Mucosa of gallbladder (tissue), 1 donor: ENCODE results near the gene CATSPER4. TPM values are rescaled to one million over a fixed set of nuclear protein-coding genes. Genes with fewer than 3 reads are reported as not detected.
A peak's percentile ranks its signal among the peaks of the same experiment; 100 is the strongest.

Source experiments
- DNase-seq: peaks from one replicate; pipeline ENCODE4 v3.0.0-alpha.2; 2020; ENCODE audit warnings: low spot score
- total RNA-seq: library from RNA; stranded (reverse); gene quantifications from one replicate; pipeline ENCODE4 v1.2.1, GENCODE V29; 2021
- donor health status: DM: no; HTN: no; CAD: no.

Gene CATSPER4
- total RNA-seq, 1 donor from 2014 or later, result not detected

DNA sequence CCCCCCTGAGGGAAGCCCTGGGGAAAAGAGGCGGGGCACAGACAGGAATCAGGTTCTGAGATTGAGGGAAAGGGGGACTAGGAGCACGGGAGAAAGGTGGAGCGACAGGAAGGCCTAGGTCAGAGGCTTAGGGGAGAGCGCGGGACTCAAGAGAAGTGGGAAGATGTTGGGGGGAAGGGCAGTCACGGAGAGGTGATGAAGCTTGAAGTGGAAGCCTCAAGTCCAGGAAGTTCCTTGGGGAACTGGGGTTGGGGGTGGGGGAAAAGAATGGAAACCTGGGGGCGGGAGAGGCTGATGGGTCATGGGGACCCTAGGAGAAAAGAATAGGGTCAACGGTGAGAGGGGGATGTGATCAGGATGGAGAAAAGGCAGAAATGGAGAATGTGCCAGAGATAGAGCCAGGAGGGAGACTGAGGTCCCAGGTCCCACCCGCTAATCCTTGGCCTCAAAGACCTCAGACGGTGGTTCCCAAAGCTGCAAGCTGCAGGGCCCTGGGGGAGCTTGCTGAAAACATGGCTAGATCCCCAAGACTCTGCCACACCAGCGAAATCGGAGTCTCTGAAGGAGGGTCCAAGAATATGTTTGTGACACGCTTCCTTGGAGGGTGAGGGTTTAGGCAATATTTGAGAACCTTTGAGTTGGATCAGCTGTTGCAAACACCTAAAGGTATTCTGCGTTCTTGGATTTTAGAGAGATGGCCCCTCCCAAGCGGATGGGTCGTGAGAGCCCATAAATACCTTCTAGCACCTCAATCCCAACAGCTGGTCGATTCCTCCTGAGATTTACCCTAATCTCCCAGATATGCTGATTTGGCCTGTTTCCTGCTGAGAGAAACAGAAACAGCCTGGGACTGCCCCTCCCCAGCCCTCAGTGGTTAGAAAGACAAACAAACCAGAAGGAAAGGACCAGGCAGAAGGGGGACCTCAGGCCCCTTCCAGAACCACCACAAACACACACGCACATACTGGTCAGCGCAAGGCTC lies 25.2 kb upstream of the CATSPER4 start:
- no peak for DNase-seq

DNA sequence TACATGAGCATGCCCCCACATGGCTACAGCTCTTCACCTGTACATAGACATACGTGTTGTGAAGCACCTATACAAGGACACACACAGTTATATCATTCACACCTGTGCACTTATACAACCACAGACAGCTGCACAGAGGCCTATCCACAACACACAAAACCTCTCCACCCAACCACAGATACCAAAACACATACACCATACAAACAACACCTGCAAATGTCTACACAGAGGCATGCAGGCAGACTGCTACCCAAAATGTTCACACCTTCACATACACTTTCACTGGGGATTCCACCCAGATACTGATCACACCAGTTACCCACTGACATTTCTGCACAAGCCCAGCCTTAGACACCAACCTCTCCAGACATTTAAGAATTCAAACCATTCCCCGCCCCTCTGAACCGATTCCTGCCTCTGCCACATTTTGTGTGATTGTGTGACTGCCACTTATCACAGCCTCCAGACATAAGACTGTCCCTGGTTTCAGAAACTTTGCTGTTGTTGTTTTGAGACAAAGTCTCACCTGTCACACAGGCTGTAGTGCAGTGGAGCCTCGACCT lies 23.6 kb upstream of the CATSPER4 start:
- DNase-seq, result no peak

DNA sequence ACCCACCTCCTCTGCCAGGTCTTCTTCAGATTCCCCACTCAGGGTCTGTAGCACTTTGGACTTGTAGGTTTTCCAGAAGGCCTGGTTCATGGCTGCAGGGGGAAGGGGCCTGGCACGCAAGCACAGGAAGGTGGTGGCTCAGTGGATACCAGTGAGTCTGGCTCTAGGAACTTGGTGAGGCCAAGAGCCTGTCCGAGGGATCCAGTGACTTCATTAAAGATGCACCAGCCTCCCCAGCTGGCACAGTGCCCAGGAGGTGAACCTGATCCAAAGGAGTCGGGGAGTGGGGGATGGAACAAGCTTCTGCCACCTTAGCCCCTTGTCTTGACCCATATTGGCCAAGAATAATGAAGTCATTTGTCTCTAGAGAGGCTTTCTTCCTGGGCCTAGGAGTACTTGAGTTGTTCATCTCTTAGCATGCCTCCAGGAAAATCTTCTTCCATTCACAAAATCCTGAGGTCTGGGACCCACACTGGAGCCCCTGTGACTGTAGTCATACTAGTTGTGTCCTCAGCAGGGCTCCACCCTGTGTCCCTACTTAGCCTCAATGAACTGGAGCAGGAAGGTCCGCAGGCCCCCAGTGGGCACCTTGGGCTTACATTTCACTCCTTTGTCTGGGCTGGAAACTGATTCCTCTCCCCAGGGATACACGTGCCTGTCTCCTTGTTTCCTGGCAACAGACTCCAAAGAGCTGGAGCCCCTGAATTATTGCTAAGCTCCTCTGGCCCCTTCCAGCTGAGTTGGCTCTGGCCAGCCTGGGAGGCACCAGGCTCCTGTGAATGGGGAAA lies 21.8 kb upstream of the CATSPER4 start, which contains the start of gene C1orf232:
Gene C1orf232 (minus strand): TSS at position 554 of the 788 bp plus-strand sequence. CDS start 464 bp downstream, at position 90.
- DNase-seq, result no peak

DNA sequence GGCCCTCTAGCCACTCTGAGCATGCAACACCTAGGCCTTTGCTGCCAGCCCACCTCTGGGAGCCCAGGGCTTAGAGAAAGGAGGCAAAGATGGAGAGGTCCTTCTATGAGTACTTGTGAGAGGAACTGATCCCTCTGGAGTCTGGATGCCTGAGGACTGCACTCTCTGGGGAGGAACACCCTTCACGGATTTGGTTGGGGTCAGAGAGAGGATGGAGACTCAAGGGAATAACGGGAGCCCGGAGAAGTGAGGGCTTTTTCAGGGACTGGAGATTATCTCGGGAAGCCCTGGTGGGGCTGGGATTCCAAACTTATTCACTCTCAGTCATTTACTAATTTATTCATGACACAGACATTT lies 21.2 kb upstream of the CATSPER4 start:
- DNase-seq, result no peak

DNA sequence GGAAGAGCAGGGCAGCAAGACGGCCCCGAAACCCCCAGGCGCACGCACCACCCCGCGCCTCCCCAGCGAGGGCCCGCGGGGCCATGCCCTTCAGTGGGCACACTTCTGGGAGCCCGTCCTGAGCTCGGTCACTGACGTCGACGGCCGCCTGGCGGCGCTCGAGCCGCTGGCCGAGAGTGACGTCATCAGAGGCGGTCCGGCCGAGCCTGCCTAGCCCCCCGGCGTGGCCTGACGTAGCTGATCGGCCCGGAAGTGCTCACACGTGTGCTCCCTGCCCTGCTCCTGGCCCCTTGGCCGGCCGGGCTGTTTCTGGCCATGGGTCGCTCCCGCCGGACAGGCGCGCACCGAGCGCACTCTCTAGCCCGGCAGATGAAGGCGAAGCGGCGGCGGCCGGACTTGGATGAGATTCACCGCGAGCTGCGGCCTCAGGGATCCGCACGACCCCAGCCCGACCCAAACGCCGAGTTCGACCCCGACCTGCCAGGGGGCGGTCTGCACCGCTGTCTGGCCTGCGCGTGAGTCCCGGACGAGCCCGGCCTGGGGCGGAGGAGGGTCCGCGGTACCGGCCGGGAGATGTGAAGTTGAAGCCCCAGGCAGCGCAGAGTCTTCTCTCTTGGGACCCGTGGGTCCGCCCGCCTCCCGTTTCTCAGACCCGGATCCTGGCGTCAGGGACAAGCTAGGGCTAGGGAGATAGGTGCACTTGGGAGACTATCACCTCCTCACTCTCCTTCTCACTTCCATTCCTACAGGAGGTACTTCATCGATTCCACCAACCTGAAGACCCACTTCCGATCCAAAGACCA lies 20.5 kb upstream of the CATSPER4 start, which contains the start of gene ZNF593:
Gene ZNF593 (plus strand): TSS at position 240 of the 803 bp plus-strand sequence. CDS start 76 bp downstream, at position 316.
- peak; percentile 91 for DNase-seq

DNA sequence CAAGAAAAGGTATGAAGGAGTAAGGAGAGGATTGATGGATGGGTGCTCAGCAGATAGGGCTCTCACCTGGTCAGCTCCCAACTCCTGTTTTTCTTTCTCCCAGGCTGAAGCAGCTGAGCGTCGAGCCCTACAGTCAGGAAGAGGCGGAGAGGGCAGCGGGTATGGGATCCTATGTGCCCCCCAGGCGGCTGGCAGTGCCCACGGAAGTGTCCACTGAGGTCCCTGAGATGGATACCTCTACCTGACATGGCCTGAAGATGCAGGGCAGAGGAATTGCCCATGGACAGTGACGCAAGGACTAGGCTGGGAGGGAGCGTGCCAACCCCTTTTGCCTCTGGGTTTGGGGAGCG lies 20.0 kb upstream of the CATSPER4 start:
- no peak for DNase-seq

DNA sequence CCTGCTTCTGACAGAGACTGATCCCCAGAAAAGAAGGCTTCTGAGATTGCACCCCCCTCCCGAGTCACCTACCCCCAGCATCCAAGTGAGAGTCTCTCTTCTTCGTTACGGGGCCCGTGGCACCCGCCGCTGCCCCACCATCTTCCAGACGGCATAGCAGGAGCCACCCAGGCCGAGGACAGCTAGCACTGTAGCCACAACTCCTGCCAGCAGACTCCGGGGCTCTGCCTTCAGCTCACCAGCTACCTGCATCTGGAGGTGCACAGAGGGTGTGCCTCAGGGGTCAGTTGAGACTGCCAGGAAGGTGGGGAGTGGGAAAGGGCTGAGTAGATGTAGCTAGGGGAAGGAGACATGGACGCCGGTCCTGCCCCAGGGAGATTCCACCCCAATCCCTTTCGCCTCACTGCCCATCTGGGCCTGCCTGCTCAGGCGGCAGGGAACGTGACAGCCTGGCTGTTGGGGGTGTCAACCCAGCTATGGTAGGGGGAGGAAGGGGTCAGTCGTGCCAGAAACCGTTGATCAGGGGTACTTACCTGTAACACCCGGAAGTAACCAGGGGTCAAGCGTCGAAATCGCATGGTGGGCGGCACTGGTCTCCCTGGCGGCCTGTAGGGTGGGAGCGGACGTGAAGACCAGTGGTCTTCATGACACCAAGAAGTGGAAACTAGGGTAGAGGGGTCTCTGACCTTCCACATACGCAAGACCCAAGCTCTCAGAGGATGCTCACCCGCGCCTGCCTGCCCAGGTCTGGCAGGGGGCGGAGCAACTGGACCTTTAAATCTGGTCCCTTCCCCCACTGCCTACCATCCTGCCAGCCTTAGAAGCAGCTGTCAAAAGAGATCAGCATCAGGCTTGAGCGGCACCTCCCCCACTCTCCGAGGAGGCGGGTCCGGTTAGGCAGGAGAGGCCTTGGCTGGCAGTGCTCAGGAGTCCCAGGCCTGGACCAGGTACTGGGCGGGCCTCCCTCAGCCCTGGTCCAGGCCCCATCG lies 19.0 kb upstream of the CATSPER4 start, which contains the start of gene ZNF593OS:
Gene ZNF593OS (minus strand): TSS at position 749 of the 989 bp plus-strand sequence. CDS start 171 bp downstream, at position 578.
- no peak for DNase-seq

DNA sequence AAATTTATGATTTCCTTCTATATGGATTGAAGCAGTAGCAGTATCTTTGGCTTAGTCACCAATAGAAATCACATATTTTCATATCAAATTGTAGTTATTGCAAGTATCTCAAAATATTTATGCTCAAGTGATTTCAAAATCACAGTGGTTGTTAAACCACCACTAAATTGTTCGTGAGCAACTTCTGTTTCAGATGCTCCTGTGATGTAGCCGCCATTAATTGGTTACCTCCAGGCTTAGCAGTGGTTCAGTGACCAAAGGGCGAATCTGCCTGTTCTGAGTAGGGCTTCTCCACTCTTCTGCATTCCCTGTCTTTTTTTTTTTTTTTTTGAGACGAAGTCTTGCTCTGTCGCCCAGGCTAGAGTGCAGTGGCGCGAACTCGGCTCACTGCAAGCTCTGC lies 15.1 kb upstream of the CATSPER4 start:
- DNase-seq, result no peak

DNA sequence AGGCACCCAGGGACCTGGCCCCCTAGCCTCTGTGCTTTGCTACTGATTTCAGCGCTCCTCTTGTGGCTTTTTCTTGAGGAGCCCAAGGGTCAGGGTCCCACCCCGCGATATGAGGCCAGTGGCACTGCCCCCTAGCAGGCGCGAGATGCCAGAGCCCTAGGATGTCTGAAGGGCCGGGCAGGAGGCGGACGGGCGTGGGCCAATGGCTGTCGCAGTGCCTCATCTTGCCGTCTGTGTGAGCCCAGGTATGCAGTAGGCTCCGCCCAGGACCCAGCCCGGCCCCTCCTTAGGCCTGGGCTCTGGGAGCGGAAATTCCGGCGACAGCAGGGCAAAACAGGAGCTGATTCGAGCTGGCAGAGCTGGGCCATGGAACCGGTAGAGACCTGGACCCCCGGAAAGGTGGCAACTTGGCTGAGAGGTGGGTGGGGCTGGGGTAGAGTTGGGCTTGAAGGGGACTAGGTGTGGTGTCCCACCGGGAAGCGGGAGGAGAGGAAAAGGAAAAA lies 13.2 kb upstream of the CATSPER4 start, which contains the start of gene CNKSR1:
Gene CNKSR1 (plus strand): TSS at position 310 of the 503 bp plus-strand sequence. CDS start 57 bp downstream, at position 367.
- DNase-seq, result peak; percentile 75

DNA sequence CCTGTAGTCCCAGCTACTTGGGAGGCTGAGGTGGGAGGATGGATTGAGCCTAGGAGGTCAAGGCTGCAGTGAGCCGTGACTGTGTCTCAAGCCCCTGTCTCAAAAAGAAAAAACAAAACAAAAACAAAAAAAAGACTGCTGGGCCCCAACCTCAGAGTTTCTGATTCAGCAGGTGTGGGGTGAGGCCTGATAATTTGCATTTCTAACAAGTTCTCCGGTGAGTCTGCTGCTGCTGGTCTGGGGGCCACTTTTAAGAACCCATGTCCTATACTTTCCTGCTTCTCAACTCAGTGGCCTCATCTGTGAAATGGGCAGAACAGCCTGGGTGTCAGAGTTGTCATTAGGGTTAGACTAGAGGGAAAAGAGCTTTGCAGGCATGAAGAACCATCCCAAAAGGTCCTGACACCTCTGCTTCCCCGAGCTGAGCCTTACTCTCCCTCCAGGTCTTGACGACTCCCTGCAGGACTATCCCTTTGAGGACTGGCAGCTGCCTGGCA lies 10.3 kb upstream of the CATSPER4 start:
- DNase-seq, result no peak

DNA sequence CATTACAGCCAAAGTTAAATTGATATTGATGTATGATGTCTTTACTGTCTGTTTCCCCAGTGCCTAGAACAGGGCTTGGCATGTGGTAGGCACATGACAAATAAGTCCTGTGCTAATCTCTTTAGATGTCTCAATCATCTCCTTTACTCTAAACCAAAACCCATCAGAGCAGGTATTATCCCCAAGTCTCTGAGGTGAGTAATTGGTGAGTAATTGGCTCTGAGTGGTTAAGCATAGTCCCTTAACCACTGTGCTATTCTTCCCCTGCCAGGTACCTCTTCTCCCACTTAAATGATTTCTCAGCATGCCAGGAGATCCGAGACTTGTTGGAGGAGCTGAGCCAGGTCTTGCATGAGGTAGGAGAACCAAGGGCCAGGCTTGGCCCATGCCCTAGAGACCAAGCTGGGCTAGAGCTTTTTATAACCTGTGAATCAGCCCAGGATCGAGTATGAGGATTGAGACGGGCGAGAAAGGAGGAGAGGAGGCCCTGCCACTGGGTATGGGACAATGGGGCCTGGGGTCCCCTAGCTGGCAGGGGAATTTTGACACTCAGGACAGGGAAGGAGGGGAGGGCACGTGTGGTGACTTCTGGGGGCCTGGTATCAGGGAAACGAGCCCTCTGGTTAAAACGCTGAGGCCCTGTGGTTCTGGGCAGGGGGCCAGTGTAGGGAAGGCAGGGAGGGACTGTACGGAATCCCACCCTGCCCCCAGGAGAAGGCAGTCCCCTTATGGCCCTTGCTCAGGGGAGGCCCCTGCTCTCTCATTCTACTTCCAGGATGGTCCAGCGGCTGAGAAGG lies 8.6 kb upstream of the CATSPER4 start:
- no peak for DNase-seq

DNA sequence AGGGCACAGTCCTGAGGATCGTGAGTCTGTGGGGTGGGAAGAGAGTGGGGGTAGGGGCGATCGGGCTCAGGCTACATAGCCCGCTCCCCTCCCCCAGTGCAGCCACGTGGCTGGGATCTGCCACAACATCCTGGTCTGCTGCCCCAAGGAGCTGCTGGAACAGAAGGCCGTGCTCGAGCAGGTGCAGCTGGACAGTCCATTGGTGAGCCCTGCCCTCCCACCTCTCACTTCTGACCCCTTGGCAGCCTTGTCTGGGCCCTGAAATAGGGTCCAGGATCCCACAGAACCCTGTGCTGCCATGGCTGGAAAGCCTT lies 8.1 kb upstream of the CATSPER4 start:
- DNase-seq, result no peak

DNA sequence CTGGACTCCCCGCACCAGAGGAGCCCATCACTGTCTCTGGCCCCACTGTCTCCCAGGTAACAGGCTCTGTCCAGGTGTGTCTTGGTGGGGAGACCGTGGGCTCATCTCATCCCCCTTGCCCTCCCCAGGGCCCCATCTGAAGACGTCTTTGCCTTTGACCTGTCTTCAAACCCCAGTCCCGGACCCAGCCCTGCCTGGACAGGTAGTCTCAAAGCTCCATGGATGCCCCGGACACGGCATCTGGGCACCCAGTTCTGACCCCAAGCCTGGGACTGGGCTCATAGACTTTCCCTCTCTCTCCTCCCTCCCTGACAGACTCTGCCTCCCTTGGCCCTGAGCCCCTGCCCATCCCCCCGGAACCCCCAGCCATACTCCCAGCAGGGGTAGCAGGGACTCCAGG lies 6.3 kb upstream of the CATSPER4 start:
- no peak for DNase-seq

DNA sequence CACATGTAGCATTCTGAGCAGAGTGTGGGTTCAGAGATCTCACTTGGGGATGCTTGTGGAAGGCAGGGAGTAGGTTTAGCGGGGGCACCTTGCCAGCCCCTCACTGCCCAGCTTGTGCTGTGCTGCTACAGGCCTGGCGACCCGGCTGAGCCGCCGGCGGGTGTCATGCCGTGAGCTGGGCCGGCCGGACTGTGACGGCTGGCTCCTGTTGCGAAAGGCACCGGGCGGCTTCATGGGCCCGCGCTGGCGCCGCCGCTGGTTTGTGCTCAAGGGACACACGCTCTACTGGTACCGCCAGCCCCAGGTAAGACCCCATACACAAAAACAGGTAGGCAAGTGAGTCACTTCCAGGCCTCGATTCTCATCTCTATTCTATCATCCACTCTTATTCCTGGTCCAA lies 5.5 kb upstream of the CATSPER4 start:
- DNase-seq, result no peak

DNA sequence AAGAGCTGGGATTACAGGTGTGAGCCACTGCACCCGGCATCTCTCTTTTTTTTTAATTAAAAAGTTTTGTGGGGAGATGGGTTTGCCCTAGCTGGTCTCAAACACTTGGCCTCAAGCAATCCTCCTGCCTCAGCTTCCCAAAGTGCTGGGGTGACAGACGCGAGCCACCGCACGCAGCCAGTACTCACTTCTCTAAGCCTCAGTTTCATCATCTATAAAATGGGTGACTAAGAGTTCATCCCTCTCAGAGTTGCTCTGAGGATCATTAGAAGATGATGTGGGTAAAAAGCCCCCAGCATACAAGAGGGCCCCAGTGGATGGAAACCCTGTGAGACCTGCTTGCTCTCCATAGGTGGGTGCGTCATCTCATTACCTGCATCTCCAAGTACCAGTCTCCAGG lies 2.5 kb upstream of the CATSPER4 start:
- no peak for DNase-seq

DNA sequence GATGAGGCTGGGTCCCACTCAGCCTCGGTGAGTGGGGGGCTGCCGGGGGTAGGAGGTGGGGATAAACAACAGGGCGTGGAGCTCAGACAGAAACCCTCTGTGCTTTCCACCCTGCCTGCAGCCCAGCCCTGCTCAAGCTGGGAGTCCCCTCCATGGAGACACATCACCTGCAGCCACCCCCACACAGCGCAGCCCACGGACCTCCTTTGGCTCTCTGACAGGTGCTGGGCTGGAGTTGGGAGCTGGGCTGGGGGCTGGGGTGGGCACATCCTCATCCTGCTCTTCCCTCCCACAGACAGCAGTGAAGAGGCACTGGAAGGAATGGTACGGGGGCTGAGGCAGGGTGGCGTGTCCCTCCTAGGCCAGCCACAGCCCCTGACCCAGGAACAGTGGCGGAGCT lies 1.9 kb upstream of the CATSPER4 start:
- DNase-seq, result no peak

DNA sequence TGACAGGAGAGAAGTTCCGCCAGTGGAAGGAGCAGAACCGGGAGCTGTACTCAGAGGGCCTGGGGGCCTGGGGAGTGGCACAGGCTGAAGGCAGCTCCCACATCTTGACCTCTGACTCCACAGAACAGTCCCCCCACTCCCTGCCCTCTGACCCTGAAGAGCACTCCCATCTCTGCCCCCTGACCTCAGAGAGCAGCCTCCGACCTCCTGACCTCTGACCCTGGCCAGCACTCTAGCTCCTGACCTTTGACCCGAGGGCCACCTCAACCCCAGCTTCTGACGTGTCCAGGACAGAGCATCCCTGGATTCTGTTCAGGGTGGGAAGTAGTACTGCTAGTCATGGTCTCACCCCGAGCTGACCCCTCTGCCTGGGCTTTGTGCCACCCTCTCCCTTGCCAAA lies 1.1 kb upstream of the CATSPER4 start:
- no peak for DNase-seq

DNA sequence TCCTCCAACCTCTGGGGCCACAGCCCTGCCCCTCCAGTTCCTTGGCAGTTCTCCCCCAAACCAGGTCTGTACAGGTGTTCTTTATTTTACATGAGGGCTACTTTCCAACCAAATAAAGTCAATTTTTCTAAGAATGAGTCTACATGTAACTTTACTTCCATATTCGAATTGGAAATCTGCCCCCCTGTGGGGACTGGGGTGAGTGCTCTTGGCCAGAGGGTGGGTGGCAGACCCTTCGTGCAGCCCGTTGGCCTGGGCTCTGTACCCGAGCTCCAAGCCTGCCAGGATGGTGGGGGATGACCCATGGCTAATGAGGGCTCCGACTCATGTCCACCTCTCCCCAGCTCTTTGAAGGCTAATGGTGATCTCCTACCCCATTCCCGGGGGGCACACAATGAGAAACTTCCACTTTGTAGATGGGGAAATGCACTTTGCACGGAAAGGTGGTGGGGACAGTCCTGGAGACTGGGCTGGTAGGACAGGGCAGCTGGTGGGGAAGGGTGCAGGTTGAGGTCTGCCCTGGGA lies 589 bp upstream of the CATSPER4 start:
- DNase-seq, result no peak

DNA sequence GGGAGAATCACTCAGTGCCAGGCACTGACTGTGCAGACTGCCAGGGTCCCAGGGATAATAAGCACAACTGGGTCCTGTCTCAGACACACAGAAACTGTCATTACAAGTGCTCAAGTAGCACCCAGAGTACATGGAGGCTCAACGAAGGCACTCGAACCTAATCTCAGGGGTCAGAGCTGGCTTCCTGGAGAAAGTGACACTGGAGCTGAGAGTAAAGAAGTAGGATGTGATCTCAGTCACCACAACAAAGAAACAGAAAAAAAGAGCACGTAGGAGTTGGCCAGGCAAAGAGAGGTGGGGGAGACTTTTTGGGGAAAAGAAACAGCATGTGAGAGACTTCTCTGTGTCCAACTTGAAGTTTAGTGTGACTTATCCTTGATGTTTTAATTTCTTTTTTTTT lies 1.3 kb downstream of the CATSPER4 start:
- DNase-seq, result no peak
